Measurements from ENCODE around the gene BBS9. TPM values are rescaled to one million over a fixed set of nuclear protein-coding genes. Genes with fewer than 3 reads are reported as not detected.

Gene BBS9
- total RNA-seq, 2 experiments from 2014 or later: 6.0 to 7.7 TPM

DNA sequence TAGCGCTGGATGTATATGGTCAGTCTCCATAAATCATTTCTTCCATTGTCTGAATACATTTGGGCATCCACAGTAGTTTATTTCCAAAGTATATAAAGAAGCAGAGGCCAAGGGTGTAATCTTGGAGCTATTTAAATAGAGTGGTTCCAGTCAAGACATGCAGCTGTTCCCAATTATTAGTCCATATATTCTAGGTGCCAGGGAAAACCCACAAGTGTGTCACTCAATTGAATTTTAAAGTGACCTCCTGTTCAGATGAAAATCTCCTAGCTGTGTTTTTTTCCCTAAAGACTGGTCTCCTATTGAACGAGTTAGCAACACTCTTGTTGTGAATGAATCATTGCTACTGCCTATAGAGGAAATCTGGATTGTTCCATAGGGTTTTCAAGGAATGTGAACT lies 515.7 kb downstream of the BBS9 start:
- Mint-ChIP-seq H3K27me3 (no peaks in the 10 kb centered on the region), H3K36me3 (ENCODE audit: low read depth) (peaks cover 6% of the 10 kb centered on the region), H3K4me1 (ENCODE audit: low read depth) (no peaks in the 10 kb centered on the region), H3K9me3 (no peaks in the 10 kb centered on the region), H3K4me3 (no peak overlapping the region), H3K27ac (no peak overlapping the region)
- POLR2A ChIA-PET: no interaction called here
- CTCF ChIA-PET: interaction anchor here (1.7 kb wide), 1 partner anchor 86 kb away, joined by 5 read pairs; no protein-coding TSS in a partner anchor
- TF ChIP-seq, protein P1, sequence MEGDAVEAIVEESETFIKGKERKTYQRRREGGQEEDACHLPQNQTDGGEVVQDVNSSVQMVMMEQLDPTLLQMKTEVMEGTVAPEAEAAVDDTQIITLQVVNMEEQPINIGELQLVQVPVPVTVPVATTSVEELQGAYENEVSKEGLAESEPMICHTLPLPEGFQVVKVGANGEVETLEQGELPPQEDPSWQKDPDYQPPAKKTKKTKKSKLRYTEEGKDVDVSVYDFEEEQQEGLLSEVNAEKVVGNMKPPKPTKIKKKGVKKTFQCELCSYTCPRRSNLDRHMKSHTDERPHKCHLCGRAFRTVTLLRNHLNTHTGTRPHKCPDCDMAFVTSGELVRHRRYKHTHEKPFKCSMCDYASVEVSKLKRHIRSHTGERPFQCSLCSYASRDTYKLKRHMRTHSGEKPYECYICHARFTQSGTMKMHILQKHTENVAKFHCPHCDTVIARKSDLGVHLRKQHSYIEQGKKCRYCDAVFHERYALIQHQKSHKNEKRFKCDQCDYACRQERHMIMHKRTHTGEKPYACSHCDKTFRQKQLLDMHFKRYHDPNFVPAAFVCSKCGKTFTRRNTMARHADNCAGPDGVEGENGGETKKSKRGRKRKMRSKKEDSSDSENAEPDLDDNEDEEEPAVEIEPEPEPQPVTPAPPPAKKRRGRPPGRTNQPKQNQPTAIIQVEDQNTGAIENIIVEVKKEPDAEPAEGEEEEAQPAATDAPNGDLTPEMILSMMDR (IDR thresholded peaks at IDR 0.05): no peak
- ATAC-seq (no peak), DNase-seq (no peak)
- intact Hi-C loops (cut with micrococcal nuclease): no loop called here

DNA sequence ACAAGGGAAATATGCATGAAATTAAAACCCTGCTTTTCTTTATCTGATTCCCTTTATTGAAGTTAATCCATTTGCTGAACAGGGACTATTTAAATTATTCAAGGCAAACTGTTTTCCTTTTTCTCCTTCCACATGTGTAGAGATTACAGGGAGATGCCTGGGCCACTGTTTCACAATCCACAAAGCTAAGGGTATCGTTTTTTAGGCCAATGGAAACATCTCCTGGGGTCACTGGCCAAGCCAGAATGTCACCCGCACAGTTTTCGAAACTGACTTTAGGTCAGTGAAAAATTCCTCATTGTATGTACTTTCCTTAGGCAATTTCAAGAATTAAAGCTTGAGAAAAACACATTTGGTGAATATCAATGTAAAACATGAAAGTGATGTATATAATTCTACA lies 516.8 kb downstream of the BBS9 start:
- no peak overlapping the region for H3K4me3 Mint-ChIP-seq
- TF ChIP-seq, protein P1 (IDR thresholded peaks at IDR 0.05): no peak
- intact Hi-C loops (cut with micrococcal nuclease): no loop called here
- H3K36me3 Mint-ChIP-seq (ENCODE audit: low read depth): peaks cover 6% of the 10 kb centered on the region
- no peak overlapping the region for H3K27ac Mint-ChIP-seq
- H3K9me3 Mint-ChIP-seq: no peaks in the 10 kb centered on the region
- ATAC-seq: no peak
- H3K4me1 Mint-ChIP-seq (ENCODE audit: low read depth): no peaks in the 10 kb centered on the region
- no peak for DNase-seq
- POLR2A ChIA-PET: no interaction called here
- CTCF ChIA-PET: interaction anchor here (1.7 kb wide), 1 partner anchor 87 kb away, joined by 5 read pairs; no protein-coding TSS in a partner anchor
- H3K27me3 Mint-ChIP-seq: no peaks in the 10 kb centered on the region

- H3K27ac Mint-ChIP-seq: no peak overlapping the region
- CTCF ChIA-PET: interaction anchor here (1.7 kb wide), 1 partner anchor 88 kb away, joined by 5 read pairs; no protein-coding TSS in a partner anchor
- H3K36me3 Mint-ChIP-seq (ENCODE audit: low read depth): peaks cover 6% of the 10 kb centered on the region
- DNase-seq (no peak), ATAC-seq (no peak)
- intact Hi-C loops (cut with micrococcal nuclease): no loop called here
- POLR2A ChIA-PET: no interaction called here
- no peaks in the 10 kb centered on the region for H3K9me3 Mint-ChIP-seq
- TF ChIP-seq, protein P1 (IDR thresholded peaks at IDR 0.05): no peak
- no peaks in the 10 kb centered on the region for H3K4me1 Mint-ChIP-seq (ENCODE audit: low read depth)
- H3K27me3 Mint-ChIP-seq: no peaks in the 10 kb centered on the region
- no peak overlapping the region for H3K4me3 Mint-ChIP-seq
Observed at GRCh38 chr7:33646891-33647391, 517.6 kb downstream of the BBS9 start.

- Mint-ChIP-seq H3K4me1 (ENCODE audit: low read depth) (no peaks in the 10 kb centered on the region), H3K27me3 (no peaks in the 10 kb centered on the region), H3K36me3 (ENCODE audit: low read depth) (peaks cover 6% of the 10 kb centered on the region), H3K9me3 (no peaks in the 10 kb centered on the region), H3K27ac (no peak overlapping the region), H3K4me3 (no peak overlapping the region)
- TF ChIP-seq, protein P1 (IDR thresholded peaks at IDR 0.05): no peak
- POLR2A ChIA-PET: no interaction called here
- ATAC-seq: no peak
- CTCF ChIA-PET: no interaction called here
- no peak for DNase-seq
- intact Hi-C loops (cut with micrococcal nuclease): no loop called here
Observed at GRCh38 chr7:33649476-33650441, 520.4 kb downstream of the BBS9 start.

GRCh38 chr7:33650828-33651227 lies 521.5 kb downstream of the BBS9 start:
- Mint-ChIP-seq H3K4me1 (ENCODE audit: low read depth) (no peaks in the 10 kb centered on the region), H3K9me3 (no peaks in the 10 kb centered on the region), H3K27ac (no peak overlapping the region), H3K36me3 (ENCODE audit: low read depth) (peaks cover 6% of the 10 kb centered on the region), H3K27me3 (no peaks in the 10 kb centered on the region), H3K4me3 (no peak overlapping the region)
- intact Hi-C loops (cut with micrococcal nuclease): no loop called here
- POLR2A ChIA-PET: no interaction called here
- CTCF ChIA-PET: no interaction called here
- no peak for DNase-seq
- no peak for ATAC-seq
- TF ChIP-seq, protein P1 (IDR thresholded peaks at IDR 0.05): no peak
